Ishikawa (cell line): ENCODE data around the gene LRRC74B.

Experiments used
- CEBPB ChIP-seq: IDR thresholded peaks from 2 replicates; pipeline ENCODE4 v1.6.1; 2012
- CREB1 ChIP-seq: IDR thresholded peaks from 2 replicates; pipeline ENCODE4 v1.6.1; 2012; ENCODE audit warnings: low read depth
- EGR1 ChIP-seq: IDR thresholded peaks from 2 replicates; pipeline ENCODE4 v1.6.1; 2012
- EP300 ChIP-seq: IDR thresholded peaks from 2 replicates; pipeline ENCODE4 v1.6.1; 2012; ENCODE audit warnings: borderline replicate concordance
- FOXM1 ChIP-seq: IDR thresholded peaks from 2 replicates; pipeline ENCODE4 v1.6.1; 2012; ENCODE audit warnings: low read depth, borderline replicate concordance
- NFIC ChIP-seq: IDR thresholded peaks from 2 replicates; pipeline ENCODE4 v1.6.1; 2012
- RAD21 ChIP-seq: IDR thresholded peaks from 2 replicates; pipeline ENCODE4 v1.6.1; 2012; ENCODE audit warnings: low read depth
- TAF1 ChIP-seq: IDR thresholded peaks from 2 replicates; pipeline ENCODE4 v1.6.1; 2012; ENCODE audit warnings: low read depth, mild to moderate bottlenecking
- TCF12 ChIP-seq: IDR thresholded peaks from 2 replicates; pipeline ENCODE4 v1.6.1; 2012; ENCODE audit warnings: low read depth
- TEAD4 ChIP-seq: IDR thresholded peaks from 2 replicates; pipeline ENCODE4 v1.6.1; 2012
- YY1 ChIP-seq: IDR thresholded peaks from 2 replicates; pipeline ENCODE4 v1.6.1; 2012; ENCODE audit warnings: low read depth
- ZBTB7A ChIP-seq: IDR thresholded peaks from 2 replicates; pipeline ENCODE4 v1.6.1; 2012; ENCODE audit warnings: low read depth
- TF ChIP-seq, protein P1 (sequence below): IDR thresholded peaks from 2 replicates; pipeline ENCODE4 v1.6.1; 2012; ENCODE audit warnings: low read depth, mild to moderate bottlenecking
- TF ChIP-seq, protein P2 (sequence below): IDR thresholded peaks from 2 replicates; pipeline ENCODE4 v1.6.1; 2012
- TF ChIP-seq, protein P3 (sequence below): IDR thresholded peaks from 2 replicates; pipeline ENCODE4 v1.6.1; 2012

LRRC74B gene

DNA sequence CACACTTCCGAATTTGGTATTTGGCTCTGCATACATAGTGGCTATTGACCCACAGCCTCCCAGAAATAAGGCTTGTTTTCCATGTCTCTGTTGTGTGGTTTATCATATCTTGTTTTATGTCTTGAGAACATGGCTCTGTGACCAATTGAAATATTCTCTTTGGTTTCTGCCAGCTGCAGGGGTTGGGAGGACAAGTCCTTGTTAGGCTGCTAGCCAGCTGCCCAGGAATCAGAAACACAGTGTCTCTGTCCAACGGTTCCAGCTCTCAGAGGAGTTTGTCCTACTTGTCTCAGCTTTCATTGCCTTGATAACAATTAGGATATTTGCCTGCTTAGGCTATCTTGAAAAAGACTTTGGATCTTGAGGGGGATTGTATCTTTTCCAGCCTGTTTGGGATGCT is 7.3 kb upstream of the LRRC74B start:
- no peak for TF ChIP-seq YY1
- TF ChIP-seq, protein P1, sequence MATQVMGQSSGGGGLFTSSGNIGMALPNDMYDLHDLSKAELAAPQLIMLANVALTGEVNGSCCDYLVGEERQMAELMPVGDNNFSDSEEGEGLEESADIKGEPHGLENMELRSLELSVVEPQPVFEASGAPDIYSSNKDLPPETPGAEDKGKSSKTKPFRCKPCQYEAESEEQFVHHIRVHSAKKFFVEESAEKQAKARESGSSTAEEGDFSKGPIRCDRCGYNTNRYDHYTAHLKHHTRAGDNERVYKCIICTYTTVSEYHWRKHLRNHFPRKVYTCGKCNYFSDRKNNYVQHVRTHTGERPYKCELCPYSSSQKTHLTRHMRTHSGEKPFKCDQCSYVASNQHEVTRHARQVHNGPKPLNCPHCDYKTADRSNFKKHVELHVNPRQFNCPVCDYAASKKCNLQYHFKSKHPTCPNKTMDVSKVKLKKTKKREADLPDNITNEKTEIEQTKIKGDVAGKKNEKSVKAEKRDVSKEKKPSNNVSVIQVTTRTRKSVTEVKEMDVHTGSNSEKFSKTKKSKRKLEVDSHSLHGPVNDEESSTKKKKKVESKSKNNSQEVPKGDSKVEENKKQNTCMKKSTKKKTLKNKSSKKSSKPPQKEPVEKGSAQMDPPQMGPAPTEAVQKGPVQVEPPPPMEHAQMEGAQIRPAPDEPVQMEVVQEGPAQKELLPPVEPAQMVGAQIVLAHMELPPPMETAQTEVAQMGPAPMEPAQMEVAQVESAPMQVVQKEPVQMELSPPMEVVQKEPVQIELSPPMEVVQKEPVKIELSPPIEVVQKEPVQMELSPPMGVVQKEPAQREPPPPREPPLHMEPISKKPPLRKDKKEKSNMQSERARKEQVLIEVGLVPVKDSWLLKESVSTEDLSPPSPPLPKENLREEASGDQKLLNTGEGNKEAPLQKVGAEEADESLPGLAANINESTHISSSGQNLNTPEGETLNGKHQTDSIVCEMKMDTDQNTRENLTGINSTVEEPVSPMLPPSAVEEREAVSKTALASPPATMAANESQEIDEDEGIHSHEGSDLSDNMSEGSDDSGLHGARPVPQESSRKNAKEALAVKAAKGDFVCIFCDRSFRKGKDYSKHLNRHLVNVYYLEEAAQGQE = peak; percentile 25; the same call in 1 of the 2 replicates
- TF ChIP-seq, protein P2, sequence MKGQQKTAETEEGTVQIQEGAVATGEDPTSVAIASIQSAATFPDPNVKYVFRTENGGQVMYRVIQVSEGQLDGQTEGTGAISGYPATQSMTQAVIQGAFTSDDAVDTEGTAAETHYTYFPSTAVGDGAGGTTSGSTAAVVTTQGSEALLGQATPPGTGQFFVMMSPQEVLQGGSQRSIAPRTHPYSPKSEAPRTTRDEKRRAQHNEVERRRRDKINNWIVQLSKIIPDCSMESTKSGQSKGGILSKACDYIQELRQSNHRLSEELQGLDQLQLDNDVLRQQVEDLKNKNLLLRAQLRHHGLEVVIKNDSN = no peak
- TF ChIP-seq, protein P3, sequence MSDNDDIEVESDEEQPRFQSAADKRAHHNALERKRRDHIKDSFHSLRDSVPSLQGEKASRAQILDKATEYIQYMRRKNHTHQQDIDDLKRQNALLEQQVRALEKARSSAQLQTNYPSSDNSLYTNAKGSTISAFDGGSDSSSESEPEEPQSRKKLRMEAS = no peak

DNA sequence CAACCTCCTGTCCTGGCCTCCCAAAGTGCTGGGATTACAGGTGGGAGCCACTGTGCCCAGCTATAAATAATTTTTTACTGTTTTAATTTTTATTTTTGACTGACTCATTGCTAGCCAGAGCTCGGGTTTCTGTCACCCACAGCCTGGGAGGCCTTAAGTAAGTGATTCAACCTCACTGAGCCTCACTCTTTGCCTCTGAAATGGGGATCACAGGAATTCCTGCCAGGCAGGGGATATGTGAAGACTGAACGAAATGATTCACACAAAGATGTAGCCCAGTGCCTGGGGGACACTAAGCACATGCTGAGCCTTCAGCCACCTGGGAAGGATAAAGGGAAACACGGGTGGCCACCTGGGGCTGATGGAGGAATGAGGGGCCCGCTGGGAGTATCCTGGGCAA is 3.8 kb upstream of the LRRC74B start:
- TF ChIP-seq CEBPB (no peak), TCF12 (no peak)
- TF ChIP-seq, protein P2 = no peak

DNA sequence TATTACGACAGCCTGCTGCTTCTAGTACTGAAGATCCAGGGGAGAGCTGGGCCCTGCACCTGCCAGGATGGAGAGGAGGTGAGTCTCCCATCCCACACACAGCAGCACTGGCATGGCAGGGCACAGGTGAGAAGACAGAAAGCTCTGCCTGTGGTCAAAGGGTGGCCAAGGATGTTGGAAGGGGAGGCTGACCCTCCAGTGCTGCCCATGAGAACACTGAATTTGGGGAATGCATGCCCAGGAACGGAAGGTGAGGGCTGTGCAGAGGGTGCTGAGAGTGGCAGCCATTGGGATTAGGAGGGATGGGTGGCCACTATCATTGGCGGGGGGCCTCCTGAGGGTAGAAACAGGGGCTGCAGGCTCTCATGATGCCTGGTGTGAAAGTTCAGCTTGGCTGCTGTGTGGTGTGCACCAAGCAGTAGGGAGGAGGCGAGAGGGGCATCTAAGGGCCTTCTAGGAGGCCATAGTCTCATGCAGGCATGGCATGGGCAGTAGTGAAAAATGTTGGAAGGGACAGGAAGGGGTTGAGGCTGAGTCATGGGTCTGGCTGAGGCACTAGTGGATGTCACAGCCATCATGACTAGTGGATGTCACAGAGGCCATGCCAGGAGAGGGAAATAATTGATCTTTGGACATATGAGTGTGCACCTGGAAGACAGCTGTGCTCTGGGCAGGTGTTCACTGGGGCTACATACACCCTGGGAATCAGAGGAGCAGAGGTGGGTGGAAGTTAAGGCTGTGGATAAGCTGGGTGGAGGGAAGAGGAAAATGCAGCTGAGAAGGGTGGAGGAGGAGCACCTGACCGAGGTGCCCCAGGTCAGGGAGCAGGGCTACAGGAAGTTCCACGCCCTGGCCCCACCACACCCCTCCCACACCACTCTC is 2.5 kb upstream of the LRRC74B start:
- TF ChIP-seq, protein P3 = no peak

DNA sequence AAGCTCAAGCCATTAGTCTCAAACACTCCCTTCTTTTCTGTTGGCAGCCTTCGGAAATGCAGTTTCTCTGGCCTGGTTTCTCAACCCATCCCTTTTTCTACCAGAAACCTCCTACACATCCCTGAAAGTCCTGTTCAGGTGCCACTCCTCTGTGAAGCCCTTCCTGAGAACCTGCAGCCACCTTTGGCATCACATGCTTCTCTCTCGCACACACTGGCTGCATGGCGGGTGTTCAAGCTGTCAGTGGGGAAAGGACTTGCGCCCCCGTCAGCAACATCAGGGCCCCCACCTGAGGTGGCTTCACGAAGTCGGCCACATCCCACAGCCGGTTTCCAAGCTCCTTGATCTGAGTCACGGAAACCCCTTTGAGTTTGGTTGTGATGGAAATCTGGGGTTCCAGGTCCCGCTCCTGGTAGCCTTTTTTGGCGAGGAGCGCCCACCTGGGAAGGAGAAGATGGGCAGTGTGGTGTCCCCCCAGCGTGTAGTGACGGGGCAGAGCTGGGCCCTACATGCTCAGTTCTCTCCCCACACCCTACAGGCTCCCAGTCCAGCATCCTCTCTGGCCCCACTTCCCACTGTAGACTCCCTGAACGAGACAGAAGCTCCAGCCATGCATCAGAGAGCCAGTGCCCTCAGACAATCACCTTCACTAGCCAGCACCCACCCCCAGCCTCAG is 1.7 kb upstream of the LRRC74B start:
- no peak for TF ChIP-seq RAD21
- TF ChIP-seq ZBTB7A = no peak
- TF ChIP-seq EP300 = no peak
- TF ChIP-seq, protein P3 = no peak
- no peak for TF ChIP-seq YY1
- TF ChIP-seq FOXM1 = no peak
- no peak for TF ChIP-seq TCF12
- TF ChIP-seq EGR1 = no peak
- TF ChIP-seq CEBPB = no peak
- no peak for TF ChIP-seq TEAD4
- TF ChIP-seq CREB1 = no peak
- no peak for TF ChIP-seq NFIC
- TF ChIP-seq, protein P2 = no peak
- TF ChIP-seq, protein P1 = no peak
- no peak for TF ChIP-seq TAF1

DNA sequence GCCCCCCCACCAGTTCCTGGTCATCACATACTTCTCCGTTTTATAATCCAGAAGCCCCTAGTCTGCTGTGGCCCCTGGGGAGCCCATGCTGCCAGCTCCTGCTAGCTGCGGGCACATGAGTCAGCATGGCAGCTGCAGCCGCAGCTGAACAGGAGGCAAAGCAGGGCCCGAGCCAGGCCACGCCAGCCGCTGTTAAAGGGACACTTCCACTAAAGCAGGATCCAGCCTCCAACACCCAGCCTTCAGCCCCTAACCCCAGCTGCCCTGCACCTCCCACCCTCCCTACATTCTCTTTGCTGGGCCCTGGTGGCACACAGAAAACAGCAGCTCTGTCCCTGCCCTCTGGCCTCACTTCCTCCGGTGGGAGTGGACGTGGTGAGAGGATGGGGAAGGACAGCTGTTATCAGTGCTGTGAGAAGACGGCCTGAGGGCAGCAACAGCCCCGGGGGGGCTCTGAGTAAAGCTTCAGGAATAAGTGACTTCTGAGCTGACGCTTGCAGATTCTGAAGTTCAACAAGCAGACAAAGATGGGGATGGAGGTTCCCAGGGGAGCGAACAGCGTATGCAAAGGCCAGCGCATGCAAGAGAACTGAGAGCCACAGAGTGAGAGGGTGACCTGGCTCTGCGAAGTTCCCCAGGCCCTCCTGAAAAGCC is 688 bp upstream of the LRRC74B start:
- no peak for TF ChIP-seq NFIC
- TF ChIP-seq CEBPB = no peak
- no peak for TF ChIP-seq CREB1
- no peak for TF ChIP-seq TEAD4
- no peak for TF ChIP-seq TAF1
- TF ChIP-seq FOXM1 = no peak
- TF ChIP-seq EP300 = no peak
- TF ChIP-seq, protein P3 = no peak
- TF ChIP-seq TCF12 = no peak
- no peak for TF ChIP-seq ZBTB7A
- TF ChIP-seq, protein P2 = no peak
- TF ChIP-seq, protein P1 = no peak
- TF ChIP-seq YY1 = no peak
- no peak for TF ChIP-seq RAD21
- no peak for TF ChIP-seq EGR1
